GM13976 (cell line): ENCODE data around the gene KLHL6.

Source experiments
- DNase-seq: peaks from one replicate; pipeline ENCODE4 v3.0.0; 2012; ENCODE audit warnings: low spot score
- in situ Hi-C: fragments of 300-500 bp; cut with MboI; formaldehyde crosslinking; loops from one replicate; pipeline ENCODE4 v1.12.0; 2022; ENCODE audit warnings: low sequenced_read_pairs, mixed read lengths, inconsistent platforms; ENCODE audit not compliant: unreplicated experiment
- TF ChIP-seq, protein P1 (sequence below): IDR thresholded peaks from 2 replicates; pipeline ENCODE4 v1.5.1; 2012; ENCODE audit warnings: borderline replicate concordance, mild to moderate bottlenecking; ENCODE audit not compliant: insufficient read depth; ENCODE audit errors: extremely low read depth, missing control alignments, control extremely low read depth

The KLHL6 gene

DNA sequence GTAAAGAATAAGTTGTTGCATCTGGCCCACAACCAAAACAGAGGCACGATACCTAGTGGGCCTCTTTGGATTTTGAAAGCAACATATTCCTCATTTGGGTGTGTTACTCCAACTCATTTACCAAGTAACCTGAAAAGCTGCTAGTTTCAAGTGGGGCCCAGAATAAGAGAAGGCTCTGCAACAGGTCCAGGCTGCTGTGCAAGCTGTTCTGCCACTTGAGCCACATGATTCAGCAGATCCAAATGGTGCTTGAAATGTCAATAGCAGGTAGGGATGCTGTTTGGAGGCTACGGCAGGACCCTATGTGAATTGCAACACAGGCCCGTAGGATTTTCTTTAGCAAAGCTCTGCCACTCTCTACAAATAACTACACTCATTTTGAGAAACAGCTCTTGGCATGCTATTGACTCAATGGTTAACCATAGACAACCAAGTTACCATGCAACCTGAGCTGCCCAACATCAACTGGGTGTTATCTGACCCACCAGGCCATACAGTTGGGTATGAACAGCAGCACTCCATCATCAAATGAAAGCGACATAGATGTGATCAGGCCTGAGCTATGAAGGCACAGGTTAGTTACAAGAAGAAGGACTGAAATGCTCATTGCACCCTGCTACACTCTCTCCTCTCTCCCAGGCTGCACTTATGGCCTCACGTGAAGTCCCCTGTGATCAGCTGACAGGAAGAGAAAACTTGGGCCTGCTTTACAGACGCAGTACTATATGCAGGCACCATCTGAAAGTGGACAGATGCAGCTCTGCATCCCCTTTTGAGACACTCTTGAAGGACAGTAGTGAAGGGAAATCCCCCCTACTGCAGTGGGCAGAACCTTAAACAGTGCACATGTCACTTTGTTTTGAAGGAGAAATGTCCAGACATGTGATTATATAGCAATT, 117.6 kb downstream of the KLHL6 start:
- no peak for DNase-seq
- TF ChIP-seq, protein P1, sequence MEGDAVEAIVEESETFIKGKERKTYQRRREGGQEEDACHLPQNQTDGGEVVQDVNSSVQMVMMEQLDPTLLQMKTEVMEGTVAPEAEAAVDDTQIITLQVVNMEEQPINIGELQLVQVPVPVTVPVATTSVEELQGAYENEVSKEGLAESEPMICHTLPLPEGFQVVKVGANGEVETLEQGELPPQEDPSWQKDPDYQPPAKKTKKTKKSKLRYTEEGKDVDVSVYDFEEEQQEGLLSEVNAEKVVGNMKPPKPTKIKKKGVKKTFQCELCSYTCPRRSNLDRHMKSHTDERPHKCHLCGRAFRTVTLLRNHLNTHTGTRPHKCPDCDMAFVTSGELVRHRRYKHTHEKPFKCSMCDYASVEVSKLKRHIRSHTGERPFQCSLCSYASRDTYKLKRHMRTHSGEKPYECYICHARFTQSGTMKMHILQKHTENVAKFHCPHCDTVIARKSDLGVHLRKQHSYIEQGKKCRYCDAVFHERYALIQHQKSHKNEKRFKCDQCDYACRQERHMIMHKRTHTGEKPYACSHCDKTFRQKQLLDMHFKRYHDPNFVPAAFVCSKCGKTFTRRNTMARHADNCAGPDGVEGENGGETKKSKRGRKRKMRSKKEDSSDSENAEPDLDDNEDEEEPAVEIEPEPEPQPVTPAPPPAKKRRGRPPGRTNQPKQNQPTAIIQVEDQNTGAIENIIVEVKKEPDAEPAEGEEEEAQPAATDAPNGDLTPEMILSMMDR = no peak
- in situ Hi-C loops = no loop called here
